ENCODE data around the gene AMPH.

The AMPH gene

GRCh38 chr7:38502848-38503247, 128.3 kb downstream of the AMPH start:
- no peak for DNase-seq (ENCODE audit: low spot score in 2 of 2)
- H3K27me3 ChIP-seq (ENCODE audit: low read depth) = peaks cover 10% of the 10 kb centered on the region; the same call in 1 of the 2 replicates
- H3K9me3 ChIP-seq = no peaks in the 10 kb centered on the region
- no peaks in the 10 kb centered on the region for H3K36me3 ChIP-seq (replicated peaks)
- no peak overlapping the region for H3K4me3 ChIP-seq
- no peaks in the 10 kb centered on the region for H3K4me1 ChIP-seq
- in situ Hi-C loops (cut with MboI; ENCODE audit: low sequenced_read_pairs) = no loop called here

DNA sequence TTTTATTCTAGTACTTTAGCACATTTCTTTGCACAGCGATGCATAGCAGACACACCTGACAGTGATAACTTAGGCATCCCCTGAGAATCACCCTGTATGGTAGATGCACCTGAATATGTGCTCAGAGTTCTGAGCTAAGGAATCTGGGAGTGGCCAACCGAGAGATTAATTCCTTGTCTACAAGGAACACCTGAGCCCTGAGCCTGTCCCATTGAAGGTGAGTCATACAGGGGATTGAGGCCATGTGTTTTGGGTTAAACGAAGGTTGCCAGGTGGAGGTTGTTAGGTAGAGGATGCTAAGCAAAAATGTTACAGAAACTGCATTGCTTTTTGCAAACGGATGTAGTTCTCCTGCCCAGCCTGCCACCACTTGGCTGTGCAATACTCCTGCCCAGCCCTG, 128.9 kb downstream of the AMPH start:
- no peak for DNase-seq (ENCODE audit: low spot score in 2 of 2)
- Histone ChIP-seq H3K4me3 (no peak overlapping the region), H3K27me3 (ENCODE audit: low read depth) (peaks cover 10% of the 10 kb centered on the region; the same call in 1 of the 2 replicates), H3K36me3 (replicated peaks) (no peaks in the 10 kb centered on the region), H3K4me1 (no peaks in the 10 kb centered on the region), H3K9me3 (no peaks in the 10 kb centered on the region)
- in situ Hi-C loops (cut with MboI; ENCODE audit: low sequenced_read_pairs) = no loop called here

- H3K9me3 ChIP-seq = no peaks in the 10 kb centered on the region
- no peak overlapping the region for H3K4me3 ChIP-seq
- in situ Hi-C loops (cut with MboI; ENCODE audit: low sequenced_read_pairs) = no loop called here
- H3K4me1 ChIP-seq = no peaks in the 10 kb centered on the region
- no peaks in the 10 kb centered on the region for H3K36me3 ChIP-seq (replicated peaks)
- DNase-seq (ENCODE audit: low spot score in 2 of 2) = no peak
- H3K27me3 ChIP-seq (ENCODE audit: low read depth) = peaks cover 8% of the 10 kb centered on the region; the same call in 1 of the 2 replicates
These were observed 139.2 kb downstream of the AMPH start for GRCh38 chr7:38492010-38492409.

DNA sequence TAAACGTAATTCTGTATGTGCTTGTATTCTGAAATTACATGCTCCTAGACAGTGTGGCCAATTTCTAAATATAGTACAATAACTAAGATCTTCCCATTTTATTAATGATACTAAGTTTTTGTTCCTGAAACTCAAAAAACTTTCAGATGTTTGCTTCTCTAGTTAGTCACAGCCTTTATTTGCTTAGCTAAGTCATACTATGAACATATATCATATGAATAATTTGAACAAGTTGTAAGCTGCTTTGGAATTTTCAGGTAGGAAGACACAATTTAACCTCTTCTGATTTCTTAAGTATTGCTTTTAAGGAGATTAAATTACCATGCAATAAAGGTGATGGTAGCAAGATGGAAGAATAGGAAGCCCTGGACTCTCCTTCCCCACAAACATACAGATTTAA, 148.7 kb downstream of the AMPH start:
- no peak overlapping the region for H3K4me3 ChIP-seq
- no peaks in the 10 kb centered on the region for H3K4me1 ChIP-seq
- no peaks in the 10 kb centered on the region for H3K36me3 ChIP-seq (replicated peaks)
- H3K27me3 ChIP-seq (ENCODE audit: low read depth) = no peaks in the 10 kb centered on the region; the same call in 1 of the 2 replicates
- in situ Hi-C loops (cut with MboI; ENCODE audit: low sequenced_read_pairs) = no loop called here
- DNase-seq (ENCODE audit: low spot score in 2 of 2) = no peak
- no peaks in the 10 kb centered on the region for H3K9me3 ChIP-seq

GRCh38 chr7:38481401-38481800, 149.8 kb downstream of the AMPH start:
- in situ Hi-C loops (cut with MboI; ENCODE audit: low sequenced_read_pairs) = no loop called here
- Histone ChIP-seq H3K4me1 (no peaks in the 10 kb centered on the region), H3K27me3 (ENCODE audit: low read depth) (no peaks in the 10 kb centered on the region; the same call in 1 of the 2 replicates), H3K9me3 (no peaks in the 10 kb centered on the region), H3K4me3 (no peak overlapping the region), H3K36me3 (replicated peaks) (no peaks in the 10 kb centered on the region)
- no peak for DNase-seq (ENCODE audit: low spot score in 2 of 2)

- in situ Hi-C loops (cut with MboI; ENCODE audit: low sequenced_read_pairs) = no loop called here
- H3K4me3 ChIP-seq = no peak overlapping the region
- H3K9me3 ChIP-seq = no peaks in the 10 kb centered on the region
- no peaks in the 10 kb centered on the region for H3K36me3 ChIP-seq (replicated peaks)
- H3K27me3 ChIP-seq (ENCODE audit: low read depth) = no peaks in the 10 kb centered on the region; the same call in 1 of the 2 replicates
- DNase-seq (ENCODE audit: low spot score in 2 of 2) = no peak
- H3K4me1 ChIP-seq = no peaks in the 10 kb centered on the region
These were observed 152.8 kb downstream of the AMPH start for GRCh38 chr7:38478404-38478803.

DNA sequence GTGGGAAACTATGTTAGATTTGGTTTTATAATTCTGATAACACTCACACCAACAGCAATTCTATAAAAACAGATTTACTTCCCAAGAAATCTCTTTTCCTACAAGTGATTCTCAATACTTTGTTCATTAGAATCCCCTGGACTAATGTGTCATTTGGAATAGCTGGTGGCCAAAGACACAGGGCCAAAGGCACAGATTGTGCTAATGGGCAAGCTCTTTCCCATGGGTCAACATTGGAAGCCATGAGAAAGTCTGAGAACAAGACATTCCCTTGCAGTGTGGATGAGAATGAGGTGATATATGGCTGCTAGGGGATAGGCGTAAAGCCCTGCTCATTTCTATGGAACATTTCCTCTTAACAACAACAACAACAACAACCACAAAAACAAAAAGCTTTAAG, 153.8 kb downstream of the AMPH start:
- H3K4me3 ChIP-seq = no peak overlapping the region
- no peaks in the 10 kb centered on the region for H3K4me1 ChIP-seq
- H3K9me3 ChIP-seq = no peaks in the 10 kb centered on the region
- H3K27me3 ChIP-seq (ENCODE audit: low read depth) = no peaks in the 10 kb centered on the region; the same call in 1 of the 2 replicates
- in situ Hi-C loops (cut with MboI; ENCODE audit: low sequenced_read_pairs) = no loop called here
- no peak for DNase-seq (ENCODE audit: low spot score in 2 of 2)
- no peaks in the 10 kb centered on the region for H3K36me3 ChIP-seq (replicated peaks)

GRCh38 chr7:38476764-38477163, 154.4 kb downstream of the AMPH start:
- DNase-seq (ENCODE audit: low spot score in 2 of 2) = no peak
- no peaks in the 10 kb centered on the region for H3K4me1 ChIP-seq
- no peaks in the 10 kb centered on the region for H3K9me3 ChIP-seq
- in situ Hi-C loops (cut with MboI; ENCODE audit: low sequenced_read_pairs) = no loop called here
- H3K36me3 ChIP-seq (replicated peaks) = no peaks in the 10 kb centered on the region
- H3K27me3 ChIP-seq (ENCODE audit: low read depth) = no peaks in the 10 kb centered on the region; the same call in 1 of the 2 replicates
- H3K4me3 ChIP-seq = no peak overlapping the region

GRCh38 chr7:38465956-38466355, 165.2 kb downstream of the AMPH start:
- in situ Hi-C loops (cut with MboI; ENCODE audit: low sequenced_read_pairs) = no loop called here
- Histone ChIP-seq H3K36me3 (replicated peaks) (no peaks in the 10 kb centered on the region), H3K4me1 (no peaks in the 10 kb centered on the region), H3K9me3 (no peaks in the 10 kb centered on the region), H3K27me3 (ENCODE audit: low read depth) (peaks cover 2% of the 10 kb centered on the region; the same call in 1 of the 2 replicates), H3K4me3 (no peak overlapping the region)
- DNase-seq (ENCODE audit: low spot score in 2 of 2) = no peak

GRCh38 chr7:38463277-38464225, 167.6 kb downstream of the AMPH start:
- H3K27me3 ChIP-seq (ENCODE audit: low read depth) = peaks cover 2% of the 10 kb centered on the region; the same call in 1 of the 2 replicates
- no peaks in the 10 kb centered on the region for H3K4me1 ChIP-seq
- no peak for DNase-seq (ENCODE audit: low spot score in 2 of 2)
- in situ Hi-C loops (cut with MboI; ENCODE audit: low sequenced_read_pairs) = no loop called here
- H3K9me3 ChIP-seq = no peaks in the 10 kb centered on the region
- H3K36me3 ChIP-seq (replicated peaks) = no peaks in the 10 kb centered on the region
- H3K4me3 ChIP-seq = no peak overlapping the region

GRCh38 chr7:38462819-38463218, 168.4 kb downstream of the AMPH start:
- no peak for DNase-seq (ENCODE audit: low spot score in 2 of 2)
- in situ Hi-C loops (cut with MboI; ENCODE audit: low sequenced_read_pairs) = no loop called here
- H3K36me3 ChIP-seq (replicated peaks) = no peaks in the 10 kb centered on the region
- no peaks in the 10 kb centered on the region for H3K9me3 ChIP-seq
- no peaks in the 10 kb centered on the region for H3K4me1 ChIP-seq
- H3K27me3 ChIP-seq (ENCODE audit: low read depth) = peaks cover 2% of the 10 kb centered on the region; the same call in 1 of the 2 replicates
- no peak overlapping the region for H3K4me3 ChIP-seq

DNA sequence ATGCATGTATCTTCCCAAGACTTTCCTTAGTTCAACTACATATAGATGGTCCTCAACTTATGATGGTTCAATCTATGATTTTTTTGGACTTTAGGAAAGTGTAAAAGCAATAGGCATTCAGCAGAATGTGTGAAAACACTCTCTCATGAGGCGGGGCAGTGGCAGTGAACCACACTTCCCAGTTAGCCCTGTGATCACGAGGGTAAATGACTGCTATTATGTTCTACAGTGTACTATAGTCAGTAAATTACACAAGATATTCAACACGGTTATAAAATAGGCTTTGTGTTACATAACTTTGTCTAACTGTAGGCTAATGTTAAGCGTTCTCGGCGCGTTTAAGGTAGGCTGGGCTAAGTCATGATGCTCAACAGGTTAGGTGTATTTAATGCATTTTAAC, 169.3 kb downstream of the AMPH start:
- no peaks in the 10 kb centered on the region for H3K4me1 ChIP-seq
- DNase-seq (ENCODE audit: low spot score in 2 of 2) = no peak
- H3K36me3 ChIP-seq (replicated peaks) = no peaks in the 10 kb centered on the region
- no peak overlapping the region for H3K4me3 ChIP-seq
- no peaks in the 10 kb centered on the region for H3K9me3 ChIP-seq
- peaks cover 2% of the 10 kb centered on the region; the same call in 1 of the 2 replicates for H3K27me3 ChIP-seq (ENCODE audit: low read depth)
- in situ Hi-C loops (cut with MboI; ENCODE audit: low sequenced_read_pairs) = no loop called here

DNA sequence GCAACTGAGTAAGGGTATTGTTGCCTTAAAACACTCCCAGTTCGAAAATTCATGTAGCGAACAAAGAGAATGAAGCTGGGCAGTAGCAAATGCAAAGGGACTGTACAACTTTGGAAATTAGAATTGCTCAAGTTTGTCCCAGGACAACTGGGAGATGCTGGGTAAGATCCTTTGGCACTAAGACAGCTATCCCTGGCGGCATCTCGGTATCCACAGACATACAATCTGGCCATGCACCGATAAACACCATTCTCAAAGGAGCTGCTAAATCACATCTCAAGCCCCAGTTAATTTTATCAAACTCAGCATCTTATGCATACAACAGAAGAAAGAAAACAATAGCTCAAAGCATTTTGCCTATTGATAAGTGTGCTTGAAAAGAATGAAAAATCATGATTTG, 177.3 kb downstream of the AMPH start:
- Histone ChIP-seq H3K9me3 (no peaks in the 10 kb centered on the region), H3K4me1 (no peaks in the 10 kb centered on the region; the same call in 1 of the 2 replicates), H3K27me3 (ENCODE audit: low read depth) (peaks cover 17% of the 10 kb centered on the region), H3K4me3 (no peak overlapping the region), H3K36me3 (replicated peaks) (no peaks in the 10 kb centered on the region)
- no peak for DNase-seq (ENCODE audit: low spot score in 2 of 2)
- in situ Hi-C loops (cut with MboI; ENCODE audit: low sequenced_read_pairs) = no loop called here

DNA sequence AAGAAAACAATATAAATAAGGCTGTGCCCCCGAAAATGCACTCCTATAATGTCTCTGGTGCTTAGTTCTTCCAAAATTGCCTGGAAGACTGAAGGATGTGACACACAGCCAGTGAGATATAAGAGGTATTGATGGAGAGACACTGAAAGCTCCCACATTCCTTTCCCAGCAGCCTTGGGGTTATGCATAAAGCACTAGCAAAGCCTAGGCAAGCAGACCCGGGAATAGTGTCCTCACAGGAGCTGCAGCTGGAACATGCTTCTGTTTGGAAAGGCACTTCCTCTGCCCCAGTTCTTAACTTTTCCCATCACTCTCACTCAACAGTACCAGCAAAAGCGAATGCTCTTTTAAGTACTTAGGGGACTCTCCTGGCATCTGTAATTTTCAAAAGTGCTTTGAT, 178.0 kb downstream of the AMPH start:
- no peaks in the 10 kb centered on the region; the same call in 1 of the 2 replicates for H3K4me1 ChIP-seq
- H3K27me3 ChIP-seq (ENCODE audit: low read depth) = peaks cover 17% of the 10 kb centered on the region
- in situ Hi-C loops (cut with MboI; ENCODE audit: low sequenced_read_pairs) = no loop called here
- DNase-seq (ENCODE audit: low spot score in 2 of 2) = no peak
- H3K36me3 ChIP-seq (replicated peaks) = no peaks in the 10 kb centered on the region
- H3K9me3 ChIP-seq = no peaks in the 10 kb centered on the region
- no peak overlapping the region for H3K4me3 ChIP-seq

Measured in HAP-1 (cell line).